ENCODE measurements around the gene NMNAT2. TPM values are rescaled to one million over a fixed set of nuclear protein-coding genes. Genes with fewer than 3 reads are reported as not detected.

NMNAT2 gene
- total and polyA plus RNA-seq, 2 of the 4 experiments (the other 2 are of a cell fraction): 0.36 to 2.4 TPM

- Histone ChIP-seq H3K4me2 (ENCODE audit: low read depth, low read length) (no peak overlapping the region), H3K4me1 (ENCODE audit: control insufficient read depth, insufficient read depth, low read length) (0 out of 2 replicates have a peak, but pooled peaks cover 2% of the 10 kb centered on the region), H3K9ac (ENCODE audit: low read depth, low read length) (no peak overlapping the region), H2AK9ac (replicated peaks; ENCODE audit: low read depth, low read length, poor library complexity) (no peak overlapping the region), H3K23ac (ENCODE audit: low read depth, low read length) (no peak overlapping the region), H3K56ac (ENCODE audit: extremely low read depth, insufficient read depth, low read length) (no peak overlapping the region), H4K91ac (ENCODE audit: insufficient read depth, low read depth, low read length) (no peak overlapping the region), H3K14ac (replicated peaks; ENCODE audit: low read depth, low read length) (no peak overlapping the region), H2AK5ac (ENCODE audit: low read depth, low read length) (no peak overlapping the region), H3K9me3 (ENCODE audit: control insufficient read depth, insufficient read depth, low read length) (no peaks in the 10 kb centered on the region), H2BK15ac (ENCODE audit: low read depth, low read length) (no peak overlapping the region), H3K36me3 (ENCODE audit: control insufficient read depth, insufficient read depth, low read length) (no peaks in the 10 kb centered on the region), H3K4ac (ENCODE audit: low read depth, low read length) (no peak overlapping the region), H3K18ac (ENCODE audit: low read depth, low read length) (no peak overlapping the region), H2AFZ (replicated peaks; ENCODE audit: low read length, poor library complexity) (no peak overlapping the region), H3K9me1 (ENCODE audit: insufficient read depth, low read length) (peaks cover 8% of the 10 kb centered on the region), H4K20me1 (ENCODE audit: insufficient read depth, low read length) (no peaks in the 10 kb centered on the region), H4K8ac (ENCODE audit: low read depth in 2 of 2, low read length in 2 of 2) (no peak overlapping the region), H2BK5ac (ENCODE audit: low read depth, low read length, poor library complexity, severe bottlenecking) (no peak overlapping the region), H3K4me3 (ENCODE audit: insufficient read depth, low read depth, low read length) (no peak overlapping the region), H3K27ac (ENCODE audit: insufficient read depth, low read length) (no peak overlapping the region), H2BK20ac (ENCODE audit: low read depth, low read length) (no peak overlapping the region), H2BK120ac (ENCODE audit: low read depth, low read length) (no peak overlapping the region), H3K79me1 (ENCODE audit: low read depth in 1 of 2, low read length in 2 of 2) (no peaks in the 10 kb centered on the region), H3K27me3 (ENCODE audit: control insufficient read depth, insufficient read depth, low read length) (no peaks in the 10 kb centered on the region), H4K5ac (ENCODE audit: low read depth, low read length) (no peak overlapping the region)
- ATAC-seq (ENCODE audit: low read depth) (no peak), DNase-seq (no peak)
- dilution Hi-C loops (cut with HindIII; ENCODE audit: low sequenced_read_pairs, unreplicated experiment) (no loop called here), intact Hi-C loops (cut with micrococcal nuclease) (no loop called here), in situ Hi-C loops (cut with MboI; ENCODE audit: low sequenced_read_pairs) (no loop called here)
- TF ChIP-seq FOS (IDR thresholded peaks at IDR 0.05; ENCODE audit: low read depth, low read length): no peak
- TF ChIP-seq RCOR1 (IDR thresholded peaks at IDR 0.05; ENCODE audit: insufficient replicate concordance, low read length): no peak
- TF ChIP-seq RFX5 (IDR thresholded peaks at IDR 0.05; ENCODE audit: low read depth, low read length): no peak
- ChIA-PET CTCF (interaction anchor here (0.7 kb wide), 1 partner anchor 34 kb away, joined by 3 read pairs; no protein-coding TSS in a partner anchor), POLR2A (ENCODE audit: unreplicated experiment) (no interaction called here)
- WGBS, 2 experiments (ENCODE audit: extremely low coverage in 2 of 2, insufficient read length in 1 of 2): 100% methylated on average over 1 of the region's 7 CpGs; no CpG with 5 or more reads in 1 of the 2 experiments
- no TSS peak for BruUV-seq (replicated peaks)
Measured at GRCh38 chr1:183304440-183305107, 113.6 kb downstream of the NMNAT2 start.

Data from IMR-90 (cell line).